ENCODE results near the gene TMEM87A.
"Not testable (repeated sequence)": the region's sequence is repeated elsewhere in the genome, so short reads cannot be mapped to it uniquely, and the experiment has no call there.

Gene TMEM87A

GRCh38 chr15:42232606-42233005 is 40.6 kb downstream of the TMEM87A start:
- H3K4me3 ChIP-seq (ENCODE audit: low read depth, low read length), result no peak overlapping the region
- TF ChIP-seq CTCF (conservative IDR thresholded peaks at IDR 0.05; ENCODE audit: low read depth, low read length), result no peak
- DNase-seq (ENCODE audit: low read depth), result no peak

GRCh38 chr15:42231088-42231487 is 42.1 kb downstream of the TMEM87A start:
- no peak for DNase-seq (ENCODE audit: low read depth)
- TF ChIP-seq CTCF (conservative IDR thresholded peaks at IDR 0.05; ENCODE audit: low read depth, low read length), result no peak
- H3K4me3 ChIP-seq (ENCODE audit: low read depth, low read length), result no peak overlapping the region

GRCh38 chr15:42228981-42229380 is 44.3 kb downstream of the TMEM87A start:
- not testable (repeated sequence) for H3K4me3 ChIP-seq (ENCODE audit: low read depth, low read length); DNase-seq (ENCODE audit: low read depth)

- H3K4me3 ChIP-seq (ENCODE audit: low read depth, low read length), result no peak overlapping the region
- no peak for DNase-seq (ENCODE audit: low read depth)
- TF ChIP-seq CTCF (conservative IDR thresholded peaks at IDR 0.05; ENCODE audit: low read depth, low read length), result no peak
Observed at GRCh38 chr15:42228036-42228435, 45.2 kb downstream of the TMEM87A start.

GRCh38 chr15:42226648-42227047 is 46.6 kb downstream of the TMEM87A start:
- H3K4me3 ChIP-seq (ENCODE audit: low read depth, low read length), result no peak overlapping the region
- no peak for TF ChIP-seq CTCF (conservative IDR thresholded peaks at IDR 0.05; ENCODE audit: low read depth, low read length)
- DNase-seq (ENCODE audit: low read depth), result no peak

- no peak overlapping the region for H3K4me3 ChIP-seq (ENCODE audit: low read depth, low read length)
- no peak for TF ChIP-seq CTCF (conservative IDR thresholded peaks at IDR 0.05; ENCODE audit: low read depth, low read length)
- no peak for DNase-seq (ENCODE audit: low read depth)
Observed at GRCh38 chr15:42220216-42220615, 53.0 kb downstream of the TMEM87A start.

GRCh38 chr15:42218953-42219592 is 54.2 kb downstream of the TMEM87A start:
- no peak for TF ChIP-seq CTCF (conservative IDR thresholded peaks at IDR 0.05; ENCODE audit: low read depth, low read length)
- no peak for DNase-seq (ENCODE audit: low read depth)
- no peak overlapping the region for H3K4me3 ChIP-seq (ENCODE audit: low read depth, low read length)
